ENCODE results near the gene JAKMIP2. TPM values are rescaled to one million over a fixed set of nuclear protein-coding genes. Genes with fewer than 3 reads are reported as not detected.
"Not testable (repeated sequence)": the region's sequence is repeated elsewhere in the genome, so short reads cannot be mapped to it uniquely, and the experiment has no call there.

Gene JAKMIP2
- polyA plus RNA-seq, 3 donors from 2014 or later = 1.5 to 18.4 (median 5.4) TPM

DNA sequence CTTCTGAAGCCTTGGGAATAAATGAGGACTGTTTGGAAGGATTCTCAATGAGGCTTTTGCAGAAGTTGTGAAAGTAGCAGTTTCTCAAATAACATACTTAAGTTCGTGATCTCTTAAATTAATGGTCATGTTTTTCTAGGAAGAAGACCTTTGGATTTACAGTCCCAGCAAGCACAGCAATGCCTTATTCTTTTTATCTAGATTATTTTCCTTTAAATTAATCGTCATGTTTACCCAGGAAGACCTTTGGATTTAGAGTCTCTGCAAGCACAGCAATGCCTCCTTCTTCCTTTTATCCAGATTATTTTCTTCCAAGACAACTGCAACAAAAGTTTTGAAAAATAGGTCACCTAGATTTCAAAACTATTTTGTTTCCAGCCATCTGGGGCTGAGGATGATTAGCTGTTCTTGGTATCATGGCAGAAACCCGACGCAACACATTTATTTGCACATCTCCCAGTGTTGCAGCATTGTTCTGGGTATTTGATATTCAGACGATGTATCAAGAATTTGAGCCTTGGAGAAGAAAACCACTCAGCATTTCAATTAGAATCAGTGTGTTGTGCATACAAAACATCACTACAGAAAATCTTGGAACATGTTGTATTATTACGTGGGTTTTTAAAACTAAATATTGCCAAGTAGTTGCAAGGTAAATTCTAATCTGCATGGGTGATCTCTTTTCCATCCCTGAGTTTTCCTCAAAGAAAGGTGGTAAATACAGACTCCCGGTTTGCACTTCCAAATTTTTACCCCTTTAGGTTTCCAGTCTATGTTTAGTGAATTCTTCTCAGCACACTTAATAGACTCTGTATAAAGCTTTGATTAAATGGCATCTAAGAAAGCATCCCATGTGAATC is 50.9 kb downstream of the JAKMIP2 start:
- no peak overlapping the region for H3K4me3 Mint-ChIP-seq
- H3K36me3 Mint-ChIP-seq = peaks cover 13 to 20% (median 18%) of the 10 kb centered on the region in 3 donors
- no peak for DNase-seq
- peaks cover 0 to 2% (median 2%) of the 10 kb centered on the region in 3 donors for H3K27me3 Mint-ChIP-seq (ENCODE audit: low read depth in 3 of 3)
- no peaks in the 10 kb centered on the region for H3K9me3 Mint-ChIP-seq
- H3K4me1 Mint-ChIP-seq = peaks cover 23 to 24% of the 10 kb centered on the region in 2 donors
- H3K27ac Mint-ChIP-seq = no peak overlapping the region

DNA sequence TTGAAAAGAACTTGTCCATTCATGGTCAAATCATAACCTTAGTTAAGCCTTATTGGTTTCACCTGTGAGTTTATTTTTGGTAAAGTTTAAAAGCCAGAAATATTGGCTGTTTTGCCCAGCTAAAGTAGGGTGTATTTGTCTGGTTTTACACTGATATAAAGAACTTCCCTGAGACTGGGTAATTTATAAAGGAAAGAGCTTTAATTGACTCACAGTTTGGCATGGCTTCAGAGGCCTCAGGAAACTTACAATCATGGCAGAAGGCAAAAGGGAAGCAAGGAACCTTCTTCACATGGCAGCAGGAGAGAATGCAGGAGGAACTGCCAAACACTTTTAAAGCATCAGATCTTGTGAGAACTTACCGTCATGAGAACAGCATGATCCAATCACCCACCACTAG is 55.3 kb downstream of the JAKMIP2 start:
- peaks cover 0 to 2% (median 2%) of the 10 kb centered on the region in 3 donors for H3K27me3 Mint-ChIP-seq (ENCODE audit: low read depth in 3 of 3)
- peaks cover 0 to 1% (median 0%) of the 10 kb centered on the region in 6 donors for H3K9me3 Mint-ChIP-seq
- no peak for DNase-seq
- no peak overlapping the region for H3K4me3 Mint-ChIP-seq
- peaks cover 7 to 9% of the 10 kb centered on the region in 2 donors for H3K4me1 Mint-ChIP-seq
- peaks cover 20 to 26% (median 25%) of the 10 kb centered on the region in 3 donors for H3K36me3 Mint-ChIP-seq
- H3K27ac Mint-ChIP-seq = peak overlapping the region in 1 of 6 donors; percentile 24

DNA sequence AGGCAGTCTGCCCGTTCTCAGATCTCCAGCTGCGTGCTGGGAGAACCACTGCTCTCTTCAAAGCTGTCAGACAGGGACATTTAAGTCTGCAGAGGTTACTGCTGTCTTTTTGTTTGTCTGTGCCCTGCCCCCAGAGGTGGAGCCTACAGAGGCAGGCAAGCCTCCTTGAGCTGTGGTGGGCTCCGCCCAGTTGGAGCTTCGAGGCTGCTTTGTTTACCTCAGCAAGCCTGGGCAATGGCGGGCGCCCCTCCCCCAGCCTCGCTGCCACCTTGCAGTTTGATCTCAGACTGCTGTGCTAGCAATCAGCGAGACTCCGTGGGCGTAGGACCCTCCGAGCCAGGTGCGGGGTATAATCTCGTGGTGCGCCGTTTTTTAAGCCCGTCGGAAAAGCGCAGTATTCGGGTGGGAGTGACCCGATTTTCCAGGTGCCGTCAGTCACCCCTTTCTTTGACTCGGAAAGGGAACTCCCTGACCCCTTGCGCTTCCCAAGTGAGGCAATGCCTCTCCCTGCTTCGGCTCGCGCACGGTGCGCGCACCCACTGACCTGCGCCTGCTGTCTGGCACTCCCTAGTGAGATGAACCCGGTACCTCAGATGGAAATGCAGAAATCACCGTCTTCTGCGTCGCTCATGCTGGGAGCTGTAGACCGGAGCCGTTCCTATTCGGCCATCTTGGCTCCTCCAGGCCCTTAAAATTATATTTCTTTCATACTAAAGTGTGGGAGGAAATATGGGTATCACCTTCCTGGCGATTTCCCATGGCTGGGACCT is 61.2 kb downstream of the JAKMIP2 start:
- Mint-ChIP-seq H3K4me3 (peak overlapping the region in 1 of 5 donors; percentile 59), H3K36me3 (peaks cover 10 to 11% (median 11%) of the 10 kb centered on the region in 3 donors)
- not testable (repeated sequence) for H3K4me1 Mint-ChIP-seq; H3K27me3 Mint-ChIP-seq (ENCODE audit: low read depth in 3 of 3); H3K27ac Mint-ChIP-seq; H3K9me3 Mint-ChIP-seq; DNase-seq

DNA sequence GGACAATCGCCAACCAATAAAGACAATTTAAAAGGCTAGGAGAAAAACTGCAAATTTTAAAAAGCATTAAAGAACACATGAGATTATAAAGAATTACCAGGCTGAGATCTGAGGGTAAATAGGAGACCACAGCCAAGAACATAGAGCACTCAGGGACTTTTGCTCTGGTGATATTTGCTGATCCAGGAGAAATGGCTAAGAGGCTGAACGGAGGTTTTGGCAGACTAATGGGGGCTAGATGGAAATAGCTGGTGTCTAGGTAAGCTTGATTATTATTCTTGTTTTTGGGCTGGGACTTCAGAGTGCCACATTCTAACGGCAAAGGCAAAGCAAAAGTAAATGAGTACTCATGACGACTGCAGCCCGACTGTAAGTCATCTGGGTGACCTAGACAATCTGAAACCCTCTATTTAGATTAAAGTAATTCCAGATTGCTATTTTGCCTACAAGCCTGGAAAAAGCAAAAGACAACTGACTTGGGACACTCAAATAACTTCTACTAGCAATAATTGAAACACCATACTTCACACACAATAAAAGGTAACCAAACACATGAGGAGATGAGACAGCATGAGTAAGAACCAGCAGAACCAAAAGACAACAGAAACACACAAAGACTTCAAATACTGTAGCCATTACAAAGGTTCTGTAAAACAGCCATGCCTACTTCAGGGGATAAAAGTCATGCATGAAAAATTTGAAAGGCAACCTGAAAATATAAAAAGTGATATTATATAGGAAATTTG is 68.8 kb downstream of the JAKMIP2 start:
- no peak for DNase-seq
- H3K4me3 Mint-ChIP-seq = peak overlapping the region; percentile 68 to 94 (median 82)
- H3K36me3 Mint-ChIP-seq = no peaks in the 10 kb centered on the region
- H3K9me3 Mint-ChIP-seq = peaks cover 0 to 1% (median 0%) of the 10 kb centered on the region in 6 donors
- H3K27ac Mint-ChIP-seq = peak overlapping the region; percentile 34 to 86 (median 66)
- H3K27me3 Mint-ChIP-seq (ENCODE audit: low read depth in 3 of 3) = no peaks in the 10 kb centered on the region
- H3K4me1 Mint-ChIP-seq = peaks cover 36 to 38% of the 10 kb centered on the region in 2 donors

DNA sequence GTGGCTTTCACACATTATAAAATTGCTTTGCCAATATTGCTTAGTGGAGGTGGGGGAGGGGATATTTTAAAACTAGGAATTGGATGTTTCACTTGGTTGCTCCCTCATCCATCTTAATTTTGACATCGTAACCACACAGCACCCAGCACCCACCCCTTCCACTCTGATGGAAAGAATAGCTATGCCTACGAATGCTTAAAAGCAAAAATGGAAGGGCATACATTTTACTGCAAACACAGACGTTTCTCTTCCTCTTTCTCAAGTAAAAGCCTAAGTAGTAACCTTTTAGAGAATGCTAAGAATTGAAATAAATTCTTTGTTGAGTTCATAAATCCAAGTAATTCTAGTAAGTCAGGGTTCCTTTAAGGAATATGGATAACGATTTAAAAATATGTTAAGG is 69.9 kb downstream of the JAKMIP2 start:
- Mint-ChIP-seq H3K27me3 (ENCODE audit: low read depth in 3 of 3) (no peaks in the 10 kb centered on the region), H3K36me3 (no peaks in the 10 kb centered on the region), H3K9me3 (no peaks in the 10 kb centered on the region), H3K4me1 (peaks cover 36 to 38% of the 10 kb centered on the region in 2 donors), H3K27ac (peak overlapping the region; percentile 19 to 86 (median 80)), H3K4me3 (peak overlapping the region; percentile 74 to 94 (median 82))
- DNase-seq = no peak

DNA sequence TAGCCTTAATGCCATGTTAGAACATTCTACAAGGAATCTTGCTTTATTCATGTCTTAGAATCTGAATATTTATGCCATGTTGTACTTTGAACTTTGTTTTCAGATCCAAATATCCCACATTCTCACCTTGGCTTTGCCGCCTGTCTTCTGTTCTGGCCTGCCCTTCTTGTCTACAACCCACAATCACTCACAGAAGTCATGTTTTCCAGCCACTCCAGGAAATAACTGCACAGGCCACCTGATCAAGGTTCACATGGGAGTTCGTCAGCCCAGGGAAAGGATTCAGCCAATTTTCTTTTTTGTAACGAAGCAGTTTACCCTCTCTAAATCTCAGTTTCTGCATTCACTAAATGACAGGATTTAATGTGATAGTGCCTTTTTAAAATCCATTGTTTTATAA is 70.5 kb downstream of the JAKMIP2 start:
- Mint-ChIP-seq H3K9me3 (no peaks in the 10 kb centered on the region), H3K4me3 (peak overlapping the region; percentile 74 to 94 (median 82)), H3K36me3 (no peaks in the 10 kb centered on the region), H3K27me3 (ENCODE audit: low read depth in 3 of 3) (no peaks in the 10 kb centered on the region), H3K4me1 (peaks cover 36 to 39% of the 10 kb centered on the region in 2 donors), H3K27ac (peak overlapping the region in 5 of 6 donors; percentile 57 to 84 (median 76))
- DNase-seq = no peak

DNA sequence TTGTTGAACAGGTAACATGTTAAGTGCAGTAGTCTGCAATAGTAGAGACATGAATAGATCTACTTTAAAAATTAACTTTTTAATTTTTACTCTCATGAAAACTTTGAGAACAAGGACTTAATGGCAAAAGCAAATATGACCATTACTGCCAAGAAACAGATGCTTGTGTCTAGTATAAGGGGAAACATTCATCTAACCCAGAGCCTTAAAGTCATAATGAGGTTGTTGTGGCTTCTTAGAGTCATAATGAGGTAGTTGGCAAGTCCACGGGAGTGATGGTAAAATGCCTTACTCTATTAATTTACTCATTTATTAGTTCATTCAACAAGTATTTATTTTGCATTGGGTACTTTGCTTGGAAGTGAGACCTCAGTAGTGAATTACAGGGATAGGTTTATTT is 71.5 kb downstream of the JAKMIP2 start:
- DNase-seq = no peak
- no peaks in the 10 kb centered on the region for H3K27me3 Mint-ChIP-seq (ENCODE audit: low read depth in 3 of 3)
- peaks cover 36 to 39% of the 10 kb centered on the region in 2 donors for H3K4me1 Mint-ChIP-seq
- H3K27ac Mint-ChIP-seq = peak overlapping the region in 1 of 6 donors; percentile 63
- H3K4me3 Mint-ChIP-seq = peak overlapping the region in 2 of 5 donors; percentile 15 to 57
- H3K36me3 Mint-ChIP-seq = no peaks in the 10 kb centered on the region
- no peaks in the 10 kb centered on the region for H3K9me3 Mint-ChIP-seq

DNA sequence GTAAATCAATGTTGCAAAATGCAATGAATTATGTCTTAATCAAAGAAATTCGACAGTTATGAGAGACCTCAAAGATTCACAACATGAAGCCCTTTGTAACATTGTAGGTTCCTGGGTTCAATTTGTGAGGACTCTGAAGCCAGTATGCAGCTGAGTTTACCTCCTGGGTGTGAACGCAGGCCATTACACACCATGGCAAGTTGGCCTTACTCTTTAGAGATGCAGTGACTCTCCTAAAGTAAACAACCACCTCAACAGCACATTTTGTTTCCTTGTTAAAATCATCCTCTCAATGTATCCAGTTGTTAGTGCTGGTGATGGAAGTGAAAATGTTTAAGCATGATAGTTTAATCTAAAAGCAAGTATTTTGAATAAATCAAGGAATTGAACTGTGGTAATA is 73.8 kb downstream of the JAKMIP2 start:
- Mint-ChIP-seq H3K36me3 (no peaks in the 10 kb centered on the region), H3K4me3 (no peak overlapping the region), H3K27ac (no peak overlapping the region), H3K4me1 (peaks cover 28 to 29% of the 10 kb centered on the region in 2 donors), H3K27me3 (ENCODE audit: low read depth in 3 of 3) (no peaks in the 10 kb centered on the region), H3K9me3 (no peaks in the 10 kb centered on the region)
- DNase-seq = no peak

DNA sequence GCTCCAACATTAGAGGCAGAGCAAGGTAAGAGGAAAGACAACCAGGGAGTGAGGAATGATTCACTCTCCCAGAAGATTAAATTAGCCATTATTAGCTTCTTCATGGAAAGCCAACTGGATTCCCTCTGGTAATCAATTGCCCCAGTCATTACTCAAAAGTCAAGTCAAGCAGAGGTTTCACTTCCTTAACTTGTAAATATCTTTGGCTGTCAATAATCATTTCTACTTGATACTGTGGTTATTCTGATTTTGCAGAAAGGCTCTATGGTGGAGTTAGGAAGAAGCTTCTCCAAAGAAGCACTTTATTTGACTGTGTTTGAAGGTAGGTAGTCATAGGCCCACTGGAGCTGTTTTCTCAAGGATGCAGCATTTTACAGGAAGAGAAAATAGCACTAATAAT is 78.0 kb downstream of the JAKMIP2 start:
- H3K4me1 Mint-ChIP-seq = peaks cover 0 to 9% of the 10 kb centered on the region in 2 donors
- no peak for DNase-seq
- H3K27ac Mint-ChIP-seq = no peak overlapping the region
- H3K27me3 Mint-ChIP-seq (ENCODE audit: low read depth in 3 of 3) = peaks cover 0 to 3% (median 0%) of the 10 kb centered on the region in 3 donors
- no peak overlapping the region for H3K4me3 Mint-ChIP-seq
- H3K36me3 Mint-ChIP-seq = peaks cover 0 to 4% (median 0%) of the 10 kb centered on the region in 3 donors
- no peaks in the 10 kb centered on the region for H3K9me3 Mint-ChIP-seq

DNA sequence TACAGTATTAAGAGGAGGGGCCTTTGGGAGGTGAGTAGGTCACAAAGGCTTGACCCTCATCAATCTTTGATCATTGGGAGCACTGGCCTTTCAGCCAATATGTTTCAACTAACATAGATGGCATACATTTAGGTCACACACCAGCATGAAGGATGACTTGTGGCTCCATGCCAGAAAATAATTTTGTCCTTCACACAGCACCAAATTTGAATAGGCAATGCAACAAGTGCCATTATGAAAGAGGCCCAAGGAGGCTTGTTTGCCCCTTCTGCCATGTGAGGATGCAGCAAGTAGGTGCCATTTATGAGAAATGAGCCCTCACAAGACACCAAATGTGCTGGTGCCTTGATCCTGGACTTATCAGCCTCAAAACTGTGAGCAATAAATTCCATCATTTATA is 81.1 kb downstream of the JAKMIP2 start:
- no peak for DNase-seq
- peaks cover 2 to 8% (median 5%) of the 10 kb centered on the region in 6 donors for H3K9me3 Mint-ChIP-seq
- no peak overlapping the region for H3K4me3 Mint-ChIP-seq
- no peak overlapping the region for H3K27ac Mint-ChIP-seq
- H3K36me3 Mint-ChIP-seq = peaks cover 18 to 25% (median 20%) of the 10 kb centered on the region in 3 donors
- H3K27me3 Mint-ChIP-seq (ENCODE audit: low read depth in 3 of 3) = peaks cover 0 to 4% (median 1%) of the 10 kb centered on the region in 3 donors
- H3K4me1 Mint-ChIP-seq = peaks cover 0 to 10% of the 10 kb centered on the region in 2 donors

DNA sequence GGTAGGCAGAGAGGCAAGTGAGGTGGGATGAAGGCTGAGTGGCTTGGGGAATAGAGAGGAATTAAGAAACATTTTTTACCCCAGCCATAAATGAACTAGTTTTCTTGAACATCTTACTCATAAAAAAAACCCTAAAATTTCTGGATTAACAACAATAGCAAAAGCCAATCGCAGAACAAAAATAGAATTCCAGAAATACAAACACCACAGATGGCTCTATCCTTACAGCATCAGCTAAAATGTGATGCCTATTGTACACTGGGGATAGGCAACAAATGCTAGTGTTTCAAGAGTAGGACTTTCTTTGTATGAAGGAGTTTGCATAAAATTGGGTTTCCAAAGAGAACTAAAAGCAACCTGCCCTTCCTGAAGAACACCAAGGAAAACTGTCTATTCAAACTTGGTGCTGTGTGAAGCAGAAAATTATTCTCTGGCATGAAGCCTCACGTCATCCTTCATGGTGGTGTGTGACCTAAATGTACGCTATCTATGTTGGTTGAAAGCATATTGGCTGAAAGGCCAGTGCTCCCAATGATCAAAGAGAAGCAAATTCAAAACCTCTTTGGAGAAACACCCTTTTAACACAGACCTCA is 82.9 kb downstream of the JAKMIP2 start:
- Mint-ChIP-seq H3K27ac (no peak overlapping the region), H3K9me3 (peaks cover 2 to 9% (median 5%) of the 10 kb centered on the region in 6 donors), H3K27me3 (ENCODE audit: low read depth in 3 of 3) (peaks cover 0 to 4% (median 1%) of the 10 kb centered on the region in 3 donors), H3K4me1 (peaks cover 1 to 15% of the 10 kb centered on the region in 2 donors), H3K36me3 (peaks cover 18 to 26% (median 20%) of the 10 kb centered on the region in 3 donors), H3K4me3 (no peak overlapping the region)
- no peak for DNase-seq

DNA sequence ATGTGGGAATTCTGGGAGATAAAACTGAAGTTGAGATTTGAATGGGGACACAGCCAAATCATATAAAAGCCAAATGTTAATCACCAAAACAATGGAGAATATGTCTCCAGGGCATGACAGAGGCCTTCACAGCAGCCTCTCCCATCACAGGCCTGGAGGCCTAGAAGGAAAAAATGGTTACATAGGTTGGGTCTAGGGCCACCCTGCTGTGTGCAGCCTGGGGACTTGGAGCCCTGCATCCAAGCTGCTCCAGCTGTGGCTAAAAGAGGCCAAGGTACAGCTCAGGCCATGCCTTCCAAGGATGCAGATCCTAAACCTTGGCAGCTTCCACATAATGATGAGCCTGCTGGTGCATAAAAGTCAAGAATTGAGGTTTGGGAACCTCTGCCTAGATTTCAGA is 85.1 kb downstream of the JAKMIP2 start:
- Mint-ChIP-seq H3K4me1 (peaks cover 13 to 25% of the 10 kb centered on the region in 2 donors), H3K27ac (no peak overlapping the region), H3K27me3 (ENCODE audit: low read depth in 3 of 3) (peaks cover 0 to 4% (median 1%) of the 10 kb centered on the region in 3 donors), H3K9me3 (peaks cover 2 to 9% (median 5%) of the 10 kb centered on the region in 6 donors), H3K4me3 (no peak overlapping the region), H3K36me3 (peaks cover 18 to 26% (median 20%) of the 10 kb centered on the region in 3 donors)
- no peak for DNase-seq

DNA sequence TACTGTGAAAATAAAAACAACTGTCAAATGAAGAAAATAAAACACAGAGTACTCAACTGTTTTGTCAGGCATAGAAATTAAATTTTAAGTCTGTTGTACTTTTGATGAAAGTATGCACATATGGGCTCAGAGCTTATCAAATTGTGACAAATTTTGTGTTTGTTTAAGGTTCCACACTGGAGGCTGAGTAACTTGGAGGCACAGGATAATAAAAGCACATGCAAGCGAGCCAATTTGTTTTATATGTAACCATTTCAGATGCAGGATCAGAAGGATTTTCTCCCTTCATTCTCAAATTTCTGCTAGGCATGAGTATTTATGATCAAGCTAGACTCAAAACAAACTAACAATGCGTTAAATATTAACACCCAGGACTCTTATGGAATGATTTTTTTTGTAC is 87.8 kb downstream of the JAKMIP2 start:
- Mint-ChIP-seq H3K36me3 (peaks cover 18 to 21% (median 20%) of the 10 kb centered on the region in 3 donors), H3K4me3 (no peak overlapping the region), H3K4me1 (peaks cover 13 to 18% of the 10 kb centered on the region in 2 donors), H3K27me3 (ENCODE audit: low read depth in 3 of 3) (peaks cover 0 to 1% (median 1%) of the 10 kb centered on the region in 3 donors), H3K9me3 (peaks cover 2 to 9% (median 5%) of the 10 kb centered on the region in 6 donors), H3K27ac (peak overlapping the region in 1 of 6 donors; percentile 64)
- DNase-seq = no peak

Data from immature natural killer cell (primary cell).